ENCODE results near the gene SPECC1L. TPM values are rescaled to one million over a fixed set of nuclear protein-coding genes. Genes with fewer than 3 reads are reported as not detected.

Gene SPECC1L
- total and polyA plus RNA-seq, 2 of the 8 experiments (the other 6 are each of a cell fraction or from before 2014, with no cell fraction given), result 15.7 to 61.6 TPM

- Histone ChIP-seq H3K23ac (ENCODE audit: insufficient read length) (no peak overlapping the region), H3K4ac (replicated peaks; ENCODE audit: insufficient read length, low read depth, low read length) (no peak overlapping the region), H2BK120ac (replicated peaks; ENCODE audit: low read depth, low read length) (no peak overlapping the region), H3K36me3 (ENCODE audit: control insufficient read depth in 2 of 4, insufficient read depth in 4 of 4, low read length in 3 of 4) (no peaks in the 10 kb centered on the region), H3K79me2 (ENCODE audit: control insufficient read depth in 1 of 2, insufficient read depth in 2 of 2, low read length in 2 of 2) (no peaks in the 10 kb centered on the region), H2AK5ac (ENCODE audit: low read depth, low read length) (no peak overlapping the region), H4K20me1 (replicated peaks in 1 of 2; ENCODE audit: control insufficient read depth in 1 of 2, insufficient read depth in 2 of 2, low read length in 2 of 2) (no peaks in the 10 kb centered on the region), H2BK15ac (ENCODE audit: low read length) (no peak overlapping the region), H3K23me2 (ENCODE audit: low read depth, low read length) (no peaks in the 10 kb centered on the region), H2AFZ (ENCODE audit: low read length) (no peak overlapping the region), H4K8ac (ENCODE audit: extremely low read depth, insufficient read depth, low read length) (no peak overlapping the region), H3K4me1 (replicated peaks in 1 of 4; ENCODE audit: control insufficient read depth in 3 of 4, insufficient read depth in 4 of 4, low read length in 3 of 4) (peaks cover 4 to 8% (median 6%) of the 10 kb centered on the region in 4 experiments; a peak in 5 of 7 replicates), H2BK5ac (ENCODE audit: low read depth, low read length) (no peak overlapping the region), H3K9me3 (ENCODE audit: insufficient read depth in 2 of 2, low read depth in 1 of 2, low read length in 1 of 2) (no peaks in the 10 kb centered on the region), H2BK12ac (ENCODE audit: low read depth, low read length) (no peak overlapping the region), H3K14ac (ENCODE audit: insufficient read length) (no peak overlapping the region), H3K27ac (ENCODE audit: low read depth, low read length) (no peak overlapping the region), H3K56ac (replicated peaks; ENCODE audit: insufficient read length, low read depth, low read length) (no peak overlapping the region), H3K27me3 (replicated peaks in 1 of 4; ENCODE audit: control insufficient read depth in 3 of 4, extremely low read depth in 1 of 4, insufficient read depth in 3 of 4, low read length in 3 of 4) (no peaks in the 10 kb centered on the region), H3K79me1 (ENCODE audit: low read depth, low read length) (no peaks in the 10 kb centered on the region), H4K91ac (replicated peaks; ENCODE audit: insufficient read length, low read length) (no peak overlapping the region), H3K4me2 (ENCODE audit: insufficient read depth in 1 of 2, low read depth in 2 of 2, low read length in 2 of 2) (peak overlapping the region; percentile 17 to 35; a peak in 2 of 4 replicates), H4K5ac (ENCODE audit: insufficient read length, low read depth, low read length) (no peak overlapping the region), H3K4me3 (ENCODE audit: extremely low read depth in 1 of 4, insufficient read depth in 2 of 4, low read depth in 3 of 4, low read length in 4 of 4) (no peak overlapping the region), H3K18ac (ENCODE audit: extremely low read depth, low read length) (no peak overlapping the region), H3K9ac (replicated peaks in 1 of 4; ENCODE audit: extremely low read depth in 1 of 4, low read depth in 3 of 4, low read length in 3 of 4) (no peak overlapping the region), H2BK20ac (ENCODE audit: low read length) (no peak overlapping the region)
- FAIRE-seq (no peak), DNase-seq (ENCODE audit: low read depth in 1 of 2, low spot score in 2 of 2) (no peak)
- ChIA-PET POLR2A (ENCODE audit: partially characterized antibody) (no interaction called here), CTCF (ENCODE audit: partially characterized antibody) (interaction anchor here (0.8 to 1.8 kb wide), 3 partner anchors 12 to 45 kb away, joined by 3 to 4 read pairs (median 3); no protein-coding TSS in a partner anchor)
- 80% methylated on average over 2 of the region's 2 CpGs; no CpG with 5 or more reads in 1 of the 2 experiments for WGBS, 2 experiments (ENCODE audit: extremely low coverage in 1 of 2, insufficient coverage in 1 of 2, insufficient read length in 1 of 2, insufficient replicate concordance in 2 of 2, low coverage in 1 of 2, low lambda C conversion rate in 2 of 2, missing lambda C conversion rate in 1 of 2)
- no peak for TF ChIP-seq RNF2 (IDR thresholded peaks at IDR 0.05; ENCODE audit: borderline replicate concordance, low read depth, low read length, missing control alignments, poor library complexity, severe bottlenecking)
These were observed 196.7 kb downstream of the SPECC1L start for GRCh38 chr22:24467340-24467739.

Other genes starting within 250 kb of the SPECC1L start
- 1.5 and 2.0 TPM in 2 replicates for gene SUSD2, start 89.3 kb upstream of the SPECC1L start, total RNA-seq (2021; fragmentation: NEBNext Ultra II Directional; extraction: Animal tissue kit (Norgen Biotek cat#: 25700))
- 4.8 and 5.5 TPM in 2 replicates for gene SUSD2, start 89.3 kb upstream of the SPECC1L start, polyA plus RNA-seq (2011; rRNA removed)
- not detected in 2 replicates for gene GGT5, start 25.7 kb upstream of the SPECC1L start, total RNA-seq (2021; fragmentation: NEBNext Ultra II Directional; extraction: Animal tissue kit (Norgen Biotek cat#: 25700))
- gene GGT5, start 25.7 kb upstream of the SPECC1L start, polyA plus RNA-seq (2011; rRNA removed), result 0.05 and 0.24 TPM in 2 replicates
- gene ADORA2A, start 156.8 kb downstream of the SPECC1L start, total RNA-seq (2021; fragmentation: NEBNext Ultra II Directional; extraction: Animal tissue kit (Norgen Biotek cat#: 25700)), result 7.1 and 7.2 TPM in 2 replicates
- gene ADORA2A, start 156.8 kb downstream of the SPECC1L start, polyA plus RNA-seq (2011; rRNA removed), result 20.3 and 22.1 TPM in 2 replicates
- gene UPB1, start 224.5 kb downstream of the SPECC1L start, total RNA-seq (2021; fragmentation: NEBNext Ultra II Directional; extraction: Animal tissue kit (Norgen Biotek cat#: 25700)), result not detected in 2 replicates
- gene UPB1, start 224.5 kb downstream of the SPECC1L start, polyA plus RNA-seq (2011; rRNA removed), result 0.05 and 0.09 TPM in 2 replicates